ENCODE results near the gene FGD2. TPM values are rescaled to one million over a fixed set of nuclear protein-coding genes. Genes with fewer than 3 reads are reported as not detected.

FGD2 gene
- total and polyA plus RNA-seq, 2 experiments from 2014 or later: 0.13 to 0.14 TPM

- H3K36me3 Mint-ChIP-seq (ENCODE audit: low read depth): no peaks in the 10 kb centered on the region; the same call in 2 of the 3 replicates
- H3K27ac ChIP-seq (ENCODE audit: low read depth): no peak overlapping the region
These were observed 52.7 kb downstream of the FGD2 start for GRCh38 chr6:37058084-37058586.

More at GRCh38 chr6:37058084-37058586, 52.7 kb downstream of the FGD2 start:
- H3K27me3 Mint-ChIP-seq (ENCODE audit: insufficient read depth, low read depth, poor library complexity): peaks cover 19% of the 10 kb centered on the region
- H2AFZ ChIP-seq: no peak overlapping the region
- H3K36me3 ChIP-seq (ENCODE audit: insufficient read depth): no peaks in the 10 kb centered on the region
- TF ChIP-seq STAT1 (IDR thresholded peaks at IDR 0.05; ENCODE audit: unreplicated experiment): no peak
- TF ChIP-seq, protein P1, sequence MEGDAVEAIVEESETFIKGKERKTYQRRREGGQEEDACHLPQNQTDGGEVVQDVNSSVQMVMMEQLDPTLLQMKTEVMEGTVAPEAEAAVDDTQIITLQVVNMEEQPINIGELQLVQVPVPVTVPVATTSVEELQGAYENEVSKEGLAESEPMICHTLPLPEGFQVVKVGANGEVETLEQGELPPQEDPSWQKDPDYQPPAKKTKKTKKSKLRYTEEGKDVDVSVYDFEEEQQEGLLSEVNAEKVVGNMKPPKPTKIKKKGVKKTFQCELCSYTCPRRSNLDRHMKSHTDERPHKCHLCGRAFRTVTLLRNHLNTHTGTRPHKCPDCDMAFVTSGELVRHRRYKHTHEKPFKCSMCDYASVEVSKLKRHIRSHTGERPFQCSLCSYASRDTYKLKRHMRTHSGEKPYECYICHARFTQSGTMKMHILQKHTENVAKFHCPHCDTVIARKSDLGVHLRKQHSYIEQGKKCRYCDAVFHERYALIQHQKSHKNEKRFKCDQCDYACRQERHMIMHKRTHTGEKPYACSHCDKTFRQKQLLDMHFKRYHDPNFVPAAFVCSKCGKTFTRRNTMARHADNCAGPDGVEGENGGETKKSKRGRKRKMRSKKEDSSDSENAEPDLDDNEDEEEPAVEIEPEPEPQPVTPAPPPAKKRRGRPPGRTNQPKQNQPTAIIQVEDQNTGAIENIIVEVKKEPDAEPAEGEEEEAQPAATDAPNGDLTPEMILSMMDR (conservative IDR thresholded peaks at IDR 0.05; ENCODE audit: low read depth in 2 of 2): no peak
- no peak for TF ChIP-seq POLR2AphosphoS5 (IDR thresholded peaks at IDR 0.05; ENCODE audit: low read depth)
- no peak for TF ChIP-seq CREB1 (CRISPR knock-in tag; IDR thresholded peaks at IDR 0.05; ENCODE audit: low read depth)
- no peak for TF ChIP-seq ZNF462 (CRISPR knock-in tag; IDR thresholded peaks at IDR 0.05)
- TF ChIP-seq NANOG (IDR thresholded peaks at IDR 0.05; ENCODE audit: borderline replicate concordance): no peak
- no peak for TF ChIP-seq JUNB (IDR thresholded peaks at IDR 0.05; ENCODE audit: unreplicated experiment)
- TF ChIP-seq REST (IDR thresholded peaks at IDR 0.05; ENCODE audit: unreplicated experiment): no peak
- no peak for TF ChIP-seq ZNF114 (CRISPR knock-in tag; IDR thresholded peaks at IDR 0.05)
- no peak for TF ChIP-seq EZH2phosphoT487 (IDR thresholded peaks at IDR 0.05; ENCODE audit: unreplicated experiment)
- TF ChIP-seq EZH2 (IDR thresholded peaks at IDR 0.05; ENCODE audit: low read depth, unreplicated experiment): no peak
- TF ChIP-seq ZNF331 (CRISPR knock-in tag; IDR thresholded peaks at IDR 0.05; ENCODE audit: low read depth): no peak
- TF ChIP-seq ETS1 (IDR thresholded peaks at IDR 0.05): no peak
- H3K9me3 Mint-ChIP-seq: no peaks in the 10 kb centered on the region
- H3K4me1 ChIP-seq (ENCODE audit: insufficient read depth): peaks cover 29% of the 10 kb centered on the region
- no peaks in the 10 kb centered on the region for H3K79me2 ChIP-seq (replicated peaks; ENCODE audit: insufficient read depth)
- no peaks in the 10 kb centered on the region for H3K9me2 ChIP-seq (ENCODE audit: insufficient read depth)
- no peaks in the 10 kb centered on the region for H3K27me3 ChIP-seq (ENCODE audit: insufficient read depth)
- ATAC-seq (no peak), DNase-seq (ENCODE audit: low spot score) (no peak)
- peak overlapping the region; percentile 22; the same call in 1 of the 2 replicates for H3K27ac Mint-ChIP-seq
- peaks cover 46% of the 10 kb centered on the region for H3K4me1 Mint-ChIP-seq
- no peak overlapping the region for H3K4me3 ChIP-seq
- H3K4me2 ChIP-seq: no peak overlapping the region
- H4K20me1 ChIP-seq (replicated peaks; ENCODE audit: insufficient read depth): no peaks in the 10 kb centered on the region
- H3F3A ChIP-seq (replicated peaks; ENCODE audit: low read depth): peaks cover 27% of the 10 kb centered on the region
- H3K4me3 Mint-ChIP-seq: no peak overlapping the region
